Lung (tissue), 12 donors: ENCODE data around the gene CARMIL1. TPM values are rescaled to one million over a fixed set of nuclear protein-coding genes. Genes with fewer than 3 reads are reported as not detected.
A peak's percentile ranks its signal among the peaks of the same experiment; 100 is the strongest.

Experiments used
- ATAC-seq: fragments of 200-7000 bp; cut with Tn5 transposase; one replicate; pipeline ENCODE4 v1.9.1; 2020; ENCODE audit warnings: moderate number of reproducible peaks; ENCODE audit not compliant: insufficient read depth, low FRiP score
- DNase-seq, 3 donors: peaks; one replicate each; pipeline ENCODE4 v3.0.0-alpha.2; 2013 to 2017
- H3K27ac ChIP-seq, 2 donors: one replicate each; pipeline ENCODE4 v1.5.1; 2013; ENCODE audit warnings: mild to moderate bottlenecking in 2 of 2, moderate library complexity in 2 of 2, control low read depth in 1 of 2, inconsistent platforms in 1 of 2, low read depth in 1 of 2, low read length in 1 of 2
- H3K27me3 ChIP-seq, 3 donors: one replicate each; pipeline ENCODE4 v1.5.1; 2013; ENCODE audit warnings: low read length in 2 of 3; ENCODE audit not compliant: control insufficient read depth in 3 of 3, insufficient read depth in 3 of 3
- H3K36me3 ChIP-seq, 4 donors: one replicate each; pipeline ENCODE4 v1.5.1; 2013; ENCODE audit warnings: low read length in 4 of 4, mild to moderate bottlenecking in 1 of 4, moderate library complexity in 1 of 4; ENCODE audit not compliant: control insufficient read depth in 4 of 4, insufficient read depth in 4 of 4
- H3K4me1 ChIP-seq, 5 donors: one replicate each; pipeline ENCODE4 v1.5.1; 2013; ENCODE audit warnings: low read length in 5 of 5, mild to moderate bottlenecking in 2 of 5, moderate library complexity in 1 of 5; ENCODE audit not compliant: control insufficient read depth in 5 of 5, insufficient read depth in 5 of 5
- H3K4me3 ChIP-seq: one replicate; pipeline ENCODE4 v1.5.1; 2013; ENCODE audit warnings: mild to moderate bottlenecking, control low read depth, moderate library complexity
- H3K9ac ChIP-seq, 2 donors: one replicate each; pipeline ENCODE4 v1.5.1; 2013; ENCODE audit warnings: low read length in 2 of 2, control low read depth in 1 of 2; ENCODE audit not compliant: insufficient read depth in 1 of 2
- H3K9me3 ChIP-seq, 4 donors: one replicate each; pipeline ENCODE4 v1.5.1; 2013; ENCODE audit warnings: low read length in 3 of 4, mild to moderate bottlenecking in 1 of 4, moderate library complexity in 1 of 4; ENCODE audit not compliant: control insufficient read depth in 4 of 4, insufficient read depth in 3 of 4
- WGBS, 2 donors: extraction: QIAGEN DNeasy Blood & Tissue Kit; methylation state at CpG; one replicate each; pipeline ENCODE4 v1.1.7; 2013; 5-methylcytosine and 5-hydroxymethylcytosine counted together
- polyA plus RNA-seq, 2 donors: library from polyadenylated mRNA; stranded (reverse); fragments of 200-250 nt; gene quantifications; one replicate each; pipeline ENCODE4 v1.2.1, GENCODE V29; 2013
- total RNA-seq, 2 donors: library from RNA; depleted of rRNA in 1 of 2; stranded (reverse); fragments of >200 nt in 1 of 2; gene quantifications; one replicate each; pipeline ENCODE4 v1.2.1, GENCODE V29; 2014 to 2021
- TF ChIP-seq, protein P1 (sequence below): IDR thresholded peaks from 2 replicates; pipeline ENCODE4 v1.5.1; 2012; ENCODE audit warnings: mild to moderate bottlenecking; ENCODE audit errors: control extremely low read depth, extremely low read depth
- donor health status: control.
- donor health status: control.
- donor health status: Bipolar disorder and iron deficiency.
- donor health status: healthy.
- donor health status: DM: yes; HTN: yes; CAD: no.

CARMIL1 gene
- total and polyA plus RNA-seq, 4 donors, result 8.0 to 38.3 (median 34.9) TPM

DNA sequence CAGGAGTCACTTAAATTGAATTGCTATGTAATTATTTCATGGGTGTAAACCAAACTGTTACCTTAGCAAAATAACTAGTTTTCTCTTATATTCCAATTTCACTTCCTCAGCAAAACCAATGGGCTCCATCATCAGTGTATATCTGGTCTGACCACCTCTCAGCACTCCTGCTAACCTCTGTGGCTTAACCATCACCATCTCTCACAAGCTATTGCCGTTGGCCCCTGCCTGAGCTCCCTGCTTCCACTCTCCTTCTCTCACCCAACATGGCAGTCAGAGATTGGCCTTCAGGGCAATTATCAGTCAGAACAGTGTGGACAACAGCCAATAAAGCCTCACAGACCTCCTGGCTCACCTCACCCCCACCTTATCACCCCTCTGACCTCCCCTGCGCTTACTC is 124.0 kb downstream of the CARMIL1 start:
- no peak overlapping the region for H3K27ac ChIP-seq
- H3K27me3 ChIP-seq, result no peaks in the 10 kb centered on the region
- DNase-seq (no peak), ATAC-seq (no peak)
- TF ChIP-seq, protein P1, sequence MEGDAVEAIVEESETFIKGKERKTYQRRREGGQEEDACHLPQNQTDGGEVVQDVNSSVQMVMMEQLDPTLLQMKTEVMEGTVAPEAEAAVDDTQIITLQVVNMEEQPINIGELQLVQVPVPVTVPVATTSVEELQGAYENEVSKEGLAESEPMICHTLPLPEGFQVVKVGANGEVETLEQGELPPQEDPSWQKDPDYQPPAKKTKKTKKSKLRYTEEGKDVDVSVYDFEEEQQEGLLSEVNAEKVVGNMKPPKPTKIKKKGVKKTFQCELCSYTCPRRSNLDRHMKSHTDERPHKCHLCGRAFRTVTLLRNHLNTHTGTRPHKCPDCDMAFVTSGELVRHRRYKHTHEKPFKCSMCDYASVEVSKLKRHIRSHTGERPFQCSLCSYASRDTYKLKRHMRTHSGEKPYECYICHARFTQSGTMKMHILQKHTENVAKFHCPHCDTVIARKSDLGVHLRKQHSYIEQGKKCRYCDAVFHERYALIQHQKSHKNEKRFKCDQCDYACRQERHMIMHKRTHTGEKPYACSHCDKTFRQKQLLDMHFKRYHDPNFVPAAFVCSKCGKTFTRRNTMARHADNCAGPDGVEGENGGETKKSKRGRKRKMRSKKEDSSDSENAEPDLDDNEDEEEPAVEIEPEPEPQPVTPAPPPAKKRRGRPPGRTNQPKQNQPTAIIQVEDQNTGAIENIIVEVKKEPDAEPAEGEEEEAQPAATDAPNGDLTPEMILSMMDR, result no peak
- no peak overlapping the region for H3K4me3 ChIP-seq
- no peak overlapping the region for H3K9ac ChIP-seq
- peaks cover 0 to 11% (median 0%) of the 10 kb centered on the region in 5 donors for H3K4me1 ChIP-seq
- H3K36me3 ChIP-seq, result no peaks in the 10 kb centered on the region
- no peaks in the 10 kb centered on the region for H3K9me3 ChIP-seq
- WGBS, 2 donors, result 96 to 97% methylated on average over 2 of the region's 2 CpGs

DNA sequence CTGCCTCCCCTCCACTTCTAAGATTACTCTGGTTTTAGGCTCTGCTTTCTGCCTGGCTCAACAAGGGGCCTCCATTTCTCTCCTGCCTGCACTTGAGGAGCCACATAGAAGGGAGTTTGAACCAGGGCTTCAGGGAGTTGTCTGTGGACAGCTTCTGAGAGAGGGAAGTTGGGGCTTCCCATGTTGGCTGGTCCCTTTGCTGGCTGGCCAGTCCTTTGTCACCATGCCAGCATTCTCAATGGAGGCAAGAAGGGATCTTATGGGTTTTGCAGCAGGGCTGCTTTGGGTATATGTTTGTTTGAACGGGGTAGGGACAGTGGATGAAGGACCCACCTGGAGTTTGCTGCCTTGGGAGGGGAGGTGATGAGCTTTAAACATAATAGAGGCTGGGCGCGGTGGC is 124.9 kb downstream of the CARMIL1 start:
- Histone ChIP-seq H3K4me1 (peaks cover 0 to 11% (median 0%) of the 10 kb centered on the region in 5 donors), H3K36me3 (no peaks in the 10 kb centered on the region), H3K9ac (no peak overlapping the region), H3K27ac (no peak overlapping the region), H3K9me3 (no peaks in the 10 kb centered on the region), H3K27me3 (no peaks in the 10 kb centered on the region), H3K4me3 (no peak overlapping the region)
- TF ChIP-seq, protein P1, result no peak
- no peak for DNase-seq
- no peak for ATAC-seq
- 91 to 92% methylated on average over 3 of the region's 3 CpGs for WGBS, 2 donors

DNA sequence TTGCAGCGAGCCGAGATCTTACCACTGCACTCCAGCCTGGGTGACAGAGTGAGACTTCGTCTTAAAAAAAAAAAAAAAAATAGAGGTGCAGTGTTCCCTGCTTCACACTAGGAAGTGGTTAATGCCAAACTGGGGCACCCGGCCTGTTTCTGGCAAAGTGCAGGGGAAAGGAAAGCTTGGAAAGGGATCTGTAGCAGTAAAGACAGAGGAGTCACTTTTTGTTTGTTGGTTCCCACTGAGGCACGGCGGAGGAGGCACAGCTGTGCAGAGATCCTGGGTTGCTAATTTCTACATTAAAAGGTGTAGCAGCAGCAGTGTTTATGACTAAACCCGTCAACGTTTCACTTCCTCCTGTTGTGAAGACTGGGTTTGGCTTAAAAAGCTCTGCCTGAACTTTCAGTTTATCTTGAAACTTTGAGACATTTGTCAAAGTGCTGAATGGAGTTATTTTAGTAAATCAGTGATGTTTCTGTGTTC is 125.6 kb downstream of the CARMIL1 start:
- H3K9ac ChIP-seq, result no peak overlapping the region
- ATAC-seq (peak; percentile 46), DNase-seq (no peak)
- no peak overlapping the region for H3K27ac ChIP-seq
- 20 to 39% methylated on average over 8 of the region's 8 CpGs for WGBS, 2 donors
- no peak overlapping the region for H3K4me3 ChIP-seq
- TF ChIP-seq, protein P1, result no peak
- H3K36me3 ChIP-seq, result no peaks in the 10 kb centered on the region
- no peaks in the 10 kb centered on the region for H3K27me3 ChIP-seq
- peaks cover 0 to 11% (median 0%) of the 10 kb centered on the region in 5 donors for H3K4me1 ChIP-seq
- no peaks in the 10 kb centered on the region for H3K9me3 ChIP-seq

- H3K9ac ChIP-seq, result no peak overlapping the region
- ATAC-seq, result no peak
- no peak overlapping the region for H3K4me3 ChIP-seq
- no peak for DNase-seq
- H3K27ac ChIP-seq, result no peak overlapping the region
- no peaks in the 10 kb centered on the region for H3K9me3 ChIP-seq
- WGBS, 2 donors, result 9 to 32% methylated on average over 1 of the region's 1 CpG
- TF ChIP-seq, protein P1, result no peak
- H3K27me3 ChIP-seq, result no peaks in the 10 kb centered on the region
- peaks cover 0 to 12% (median 4%) of the 10 kb centered on the region in 5 donors for H3K4me1 ChIP-seq
- H3K36me3 ChIP-seq, result no peaks in the 10 kb centered on the region
Measured at GRCh38 chr6:25405442-25405841, 126.3 kb downstream of the CARMIL1 start.
